Gastroesophageal sphincter (tissue), 3 donors: ENCODE results near the gene CSNK1G2.
A peak's percentile ranks its signal among the peaks of the same experiment; 100 is the strongest.

Experiments used
- EP300 ChIP-seq: sonication (generic); formaldehyde crosslinking; IDR thresholded peaks from one replicate; pipeline ENCODE4 v1.6.1; 2017; ENCODE audit warnings: antibody characterized with exemption, mild to moderate bottlenecking
- POLR2A ChIP-seq, 2 donors: fragments of 450-650 bp; IDR thresholded peaks; one replicate each; pipeline ENCODE4 v1.6.1; 2017; ENCODE audit warnings: antibody characterized with exemption in 2 of 2, mild to moderate bottlenecking in 2 of 2, moderate library complexity in 1 of 2
- POLR2AphosphoS5 ChIP-seq: sonication (generic); formaldehyde crosslinking; IDR thresholded peaks from one replicate; pipeline ENCODE4 v1.6.1; 2017; ENCODE audit warnings: antibody characterized with exemption
- TF ChIP-seq, protein P1 (sequence below), 4 experiments: fragments of 200-600 bp in 2 of 4; fragments of 450-650 bp in 2 of 4; sonication (generic) in 1 of 4; IDR thresholded peaks; one replicate each; pipeline ENCODE4 v1.5.1; 2017 to 2019; ENCODE audit warnings: antibody characterized with exemption in 4 of 4, mild to moderate bottlenecking in 2 of 4, moderate library complexity in 2 of 4

DNA sequence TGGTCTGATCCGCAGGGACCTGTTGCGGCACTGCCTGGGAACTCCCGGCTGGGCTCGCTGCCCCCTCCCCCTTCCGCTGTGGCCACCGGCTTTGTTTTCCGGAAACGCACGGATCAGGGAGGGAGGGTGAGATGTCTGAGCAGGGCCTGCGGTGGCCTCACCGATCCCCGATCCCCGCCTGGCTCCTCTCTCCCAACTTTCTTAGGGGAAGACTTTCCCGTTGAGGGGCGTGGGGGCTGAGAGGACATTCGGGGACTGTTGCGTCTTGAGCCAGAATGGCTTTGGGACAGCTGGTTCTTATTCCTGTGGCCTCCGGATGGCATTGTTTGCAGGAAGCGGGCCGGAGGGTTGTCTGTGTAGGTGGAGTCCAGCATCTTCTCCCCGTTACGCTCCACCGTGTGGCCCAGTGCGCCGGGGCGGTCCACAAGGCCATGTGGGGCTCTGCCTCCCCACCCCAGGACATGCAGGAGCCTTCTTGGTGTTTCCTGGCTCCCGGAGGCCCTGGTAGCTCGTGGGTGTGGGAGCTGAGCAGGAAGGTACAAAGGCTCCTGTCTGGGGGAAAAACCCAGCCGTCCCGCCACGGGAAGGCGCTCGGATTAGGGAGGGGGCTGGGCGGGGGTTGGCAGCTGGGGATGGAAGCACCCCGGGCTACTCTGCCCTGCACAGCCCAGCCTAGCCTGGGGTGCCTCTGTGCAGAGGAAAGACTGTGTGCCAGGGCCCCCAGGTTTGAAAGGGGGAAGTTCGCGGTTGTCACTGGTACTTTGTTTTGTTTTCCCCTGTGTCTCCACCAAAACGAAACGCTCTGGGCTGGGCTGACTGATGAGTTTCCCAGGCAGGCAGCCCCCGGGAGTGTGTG lies 1.3 kb downstream of the CSNK1G2 start:
- TF ChIP-seq EP300 (no peak), POLR2A (IDR thresholded peaks at IDR 0.05) (no peak), POLR2AphosphoS5 (peak; percentile 60)
- TF ChIP-seq, protein P1, sequence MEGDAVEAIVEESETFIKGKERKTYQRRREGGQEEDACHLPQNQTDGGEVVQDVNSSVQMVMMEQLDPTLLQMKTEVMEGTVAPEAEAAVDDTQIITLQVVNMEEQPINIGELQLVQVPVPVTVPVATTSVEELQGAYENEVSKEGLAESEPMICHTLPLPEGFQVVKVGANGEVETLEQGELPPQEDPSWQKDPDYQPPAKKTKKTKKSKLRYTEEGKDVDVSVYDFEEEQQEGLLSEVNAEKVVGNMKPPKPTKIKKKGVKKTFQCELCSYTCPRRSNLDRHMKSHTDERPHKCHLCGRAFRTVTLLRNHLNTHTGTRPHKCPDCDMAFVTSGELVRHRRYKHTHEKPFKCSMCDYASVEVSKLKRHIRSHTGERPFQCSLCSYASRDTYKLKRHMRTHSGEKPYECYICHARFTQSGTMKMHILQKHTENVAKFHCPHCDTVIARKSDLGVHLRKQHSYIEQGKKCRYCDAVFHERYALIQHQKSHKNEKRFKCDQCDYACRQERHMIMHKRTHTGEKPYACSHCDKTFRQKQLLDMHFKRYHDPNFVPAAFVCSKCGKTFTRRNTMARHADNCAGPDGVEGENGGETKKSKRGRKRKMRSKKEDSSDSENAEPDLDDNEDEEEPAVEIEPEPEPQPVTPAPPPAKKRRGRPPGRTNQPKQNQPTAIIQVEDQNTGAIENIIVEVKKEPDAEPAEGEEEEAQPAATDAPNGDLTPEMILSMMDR (IDR thresholded peaks at IDR 0.05), result no peak
